Activated CD4-positive, alpha-beta T cell treated with anti-CD3 and anti-CD28 coated beads, Interleukin-2, amount 10 ng/mL, durations not matched to agents 7 days and 5 days (primary cell): ENCODE data around the gene AOC2. TPM values are rescaled to one million over a fixed set of nuclear protein-coding genes. Genes with fewer than 3 reads are reported as not detected.
"Not testable (repeated sequence)": the region's sequence is repeated elsewhere in the genome, so short reads cannot be mapped to it uniquely, and the experiment has no call there.

Source experiments
- CTCF ChIA-PET: fragments of 350-600 bp; sonication (Branson Sonifier 250); formaldehyde crosslinking; loops from one replicate; lab custom pipeline; 2021; ENCODE audit warnings: antibody characterized with exemption; lab: Charles Lee
- POLR2A ChIA-PET: fragments of 350-600 bp; sonication (Branson Sonifier 250); formaldehyde crosslinking; loops from one replicate; lab custom pipeline; 2021; ENCODE audit warnings: antibody characterized with exemption; lab: Charles Lee
- DNase-seq: peaks from one replicate; pipeline ENCODE4 v3.0.0-alpha.2; 2020
- H3K27ac Mint-ChIP-seq: one replicate; pipeline ENCODE4 v1.8.0; 2021; ENCODE audit warnings: mild to moderate bottlenecking, moderate library complexity, mixed read lengths
- H3K27me3 Mint-ChIP-seq: one replicate; pipeline ENCODE4 v1.8.0; 2021; ENCODE audit warnings: mixed read lengths
- H3K36me3 Mint-ChIP-seq: one replicate; pipeline ENCODE4 v1.8.0; 2021; ENCODE audit warnings: low read depth, mixed read lengths
- H3K4me1 Mint-ChIP-seq: one replicate; pipeline ENCODE4 v1.8.0; 2021; ENCODE audit warnings: mixed read lengths
- H3K4me3 Mint-ChIP-seq: one replicate; pipeline ENCODE4 v1.8.0; 2021; ENCODE audit warnings: mild to moderate bottlenecking, moderate library complexity, mixed read lengths
- H3K9me3 Mint-ChIP-seq: one replicate; pipeline ENCODE4 v1.8.0; 2021; ENCODE audit warnings: mixed read lengths
- total RNA-seq, 2 experiments: library from RNA; stranded (reverse); gene quantifications; one replicate each; pipeline ENCODE4 v1.2.3, GENCODE V29; 2021

The AOC2 gene
- total RNA-seq, 2 experiments from 2014 or later: 1.5 to 1.9 TPM

- no peak overlapping the region for H3K27ac Mint-ChIP-seq
- peaks cover 7% of the 10 kb centered on the region for H3K27me3 Mint-ChIP-seq
- DNase-seq: no peak
- ChIA-PET CTCF (no interaction called here), POLR2A (no interaction called here)
- H3K4me3 Mint-ChIP-seq: no peak overlapping the region
- H3K36me3 Mint-ChIP-seq: no peaks in the 10 kb centered on the region
- peaks cover 5% of the 10 kb centered on the region for H3K9me3 Mint-ChIP-seq
- no peaks in the 10 kb centered on the region for H3K4me1 Mint-ChIP-seq
These were observed 21.8 kb downstream of the AOC2 start for GRCh38 chr17:42866216-42866615.

GRCh38 chr17:42866631-42867575 lies 22.5 kb downstream of the AOC2 start:
- POLR2A ChIA-PET: no interaction called here
- Mint-ChIP-seq H3K27ac (no peak overlapping the region), H3K36me3 (no peaks in the 10 kb centered on the region), H3K4me3 (no peak overlapping the region), H3K27me3 (peaks cover 11% of the 10 kb centered on the region), H3K4me1 (no peaks in the 10 kb centered on the region), H3K9me3 (peaks cover 5% of the 10 kb centered on the region)
- CTCF ChIA-PET: no interaction called here
- DNase-seq: no peak

- POLR2A ChIA-PET, H3K36me3 Mint-ChIP-seq, CTCF ChIA-PET, H3K4me1 Mint-ChIP-seq, H3K4me3 Mint-ChIP-seq, H3K9me3 Mint-ChIP-seq, H3K27ac Mint-ChIP-seq, DNase-seq: not testable (repeated sequence)
- H3K27me3 Mint-ChIP-seq: peaks cover 12% of the 10 kb centered on the region
These were observed 23.4 kb downstream of the AOC2 start for GRCh38 chr17:42867694-42868261.

- Mint-ChIP-seq H3K27me3 (peaks cover 12% of the 10 kb centered on the region), H3K4me3 (no peak overlapping the region), H3K9me3 (peaks cover 5% of the 10 kb centered on the region), H3K4me1 (no peaks in the 10 kb centered on the region), H3K36me3 (no peaks in the 10 kb centered on the region), H3K27ac (no peak overlapping the region)
- ChIA-PET CTCF (no interaction called here), POLR2A (no interaction called here)
- no peak for DNase-seq
These were observed 24.0 kb downstream of the AOC2 start for GRCh38 chr17:42868338-42868737.

GRCh38 chr17:42871647-42872046 lies 27.3 kb downstream of the AOC2 start:
- Mint-ChIP-seq H3K36me3 (no peaks in the 10 kb centered on the region), H3K9me3 (peaks cover 5% of the 10 kb centered on the region), H3K4me1 (no peaks in the 10 kb centered on the region), H3K4me3 (no peak overlapping the region), H3K27me3 (peaks cover 10% of the 10 kb centered on the region), H3K27ac (no peak overlapping the region)
- ChIA-PET POLR2A (no interaction called here), CTCF (no interaction called here)
- no peak for DNase-seq

GRCh38 chr17:42872251-42872965 lies 28.0 kb downstream of the AOC2 start:
- Mint-ChIP-seq H3K27me3 (peaks cover 15% of the 10 kb centered on the region), H3K4me1 (no peaks in the 10 kb centered on the region), H3K4me3 (no peak overlapping the region), H3K9me3 (peaks cover 5% of the 10 kb centered on the region), H3K27ac (no peak overlapping the region), H3K36me3 (no peaks in the 10 kb centered on the region)
- ChIA-PET POLR2A (no interaction called here), CTCF (no interaction called here)
- no peak for DNase-seq

- ChIA-PET CTCF (no interaction called here), POLR2A (no interaction called here)
- H3K27ac Mint-ChIP-seq: no peak overlapping the region
- no peaks in the 10 kb centered on the region for H3K36me3 Mint-ChIP-seq
- H3K9me3 Mint-ChIP-seq: peaks cover 5% of the 10 kb centered on the region
- H3K4me3 Mint-ChIP-seq: no peak overlapping the region
- no peak for DNase-seq
- H3K4me1 Mint-ChIP-seq: no peaks in the 10 kb centered on the region
- peaks cover 20% of the 10 kb centered on the region for H3K27me3 Mint-ChIP-seq
These were observed 28.9 kb downstream of the AOC2 start for GRCh38 chr17:42873315-42873714.

- H3K36me3 Mint-ChIP-seq, CTCF ChIA-PET, POLR2A ChIA-PET: not testable (repeated sequence)
These were observed 29.7 kb downstream of the AOC2 start for GRCh38 chr17:42873932-42874695.

GRCh38 chr17:42877037-42877436 lies 32.7 kb downstream of the AOC2 start:
- Mint-ChIP-seq H3K4me1 (no peaks in the 10 kb centered on the region), H3K27me3 (peaks cover 24% of the 10 kb centered on the region), H3K9me3 (no peaks in the 10 kb centered on the region), H3K27ac (no peak overlapping the region), H3K4me3 (no peak overlapping the region), H3K36me3 (no peaks in the 10 kb centered on the region)
- POLR2A ChIA-PET: no interaction called here
- no peak for DNase-seq
- CTCF ChIA-PET: no interaction called here

More at GRCh38 chr17:42873932-42874695, 29.7 kb downstream of the AOC2 start:
- not testable (repeated sequence) for H3K4me1 Mint-ChIP-seq, DNase-seq, H3K9me3 Mint-ChIP-seq, H3K4me3 Mint-ChIP-seq, H3K27ac Mint-ChIP-seq
- peaks cover 25% of the 10 kb centered on the region for H3K27me3 Mint-ChIP-seq

GRCh38 chr17:42878123-42878880 lies 33.9 kb downstream of the AOC2 start:
- ChIA-PET POLR2A (no interaction called here), CTCF (interaction anchor here (0.7 kb wide), 1 partner anchor 33 kb away, joined by 3 read pairs; no protein-coding TSS in a partner anchor)
- Mint-ChIP-seq H3K27ac (no peak overlapping the region), H3K9me3 (no peaks in the 10 kb centered on the region), H3K36me3 (no peaks in the 10 kb centered on the region), H3K27me3 (peaks cover 24% of the 10 kb centered on the region), H3K4me3 (no peak overlapping the region), H3K4me1 (no peaks in the 10 kb centered on the region)
- no peak for DNase-seq

- Mint-ChIP-seq H3K27ac (no peak overlapping the region), H3K4me3 (no peak overlapping the region), H3K27me3 (peaks cover 24% of the 10 kb centered on the region), H3K9me3 (no peaks in the 10 kb centered on the region), H3K36me3 (no peaks in the 10 kb centered on the region), H3K4me1 (no peaks in the 10 kb centered on the region)
- POLR2A ChIA-PET: no interaction called here
- CTCF ChIA-PET: interaction anchor here (0.7 kb wide), 1 partner anchor 34 kb away, joined by 3 read pairs; no protein-coding TSS in a partner anchor
- no peak for DNase-seq
These were observed 34.7 kb downstream of the AOC2 start for GRCh38 chr17:42878924-42879595.
